NT2/D1 (cell line): Measurements from ENCODE around the gene EFS.

Source experiments
- SUZ12 ChIP-seq: IDR thresholded peaks from 2 replicates; pipeline ENCODE4 v1.6.1; 2011; ENCODE audit not compliant: insufficient read length, insufficient read depth; ENCODE audit errors: extremely low read depth
- YY1 ChIP-seq: IDR thresholded peaks from 2 replicates; pipeline ENCODE4 v1.6.1; 2011; ENCODE audit not compliant: insufficient read length, insufficient read depth
- ZNF274 ChIP-seq: IDR thresholded peaks from 2 replicates; pipeline ENCODE4 v1.6.1; 2011; ENCODE audit warnings: mild to moderate bottlenecking, low read depth, low read length

DNA sequence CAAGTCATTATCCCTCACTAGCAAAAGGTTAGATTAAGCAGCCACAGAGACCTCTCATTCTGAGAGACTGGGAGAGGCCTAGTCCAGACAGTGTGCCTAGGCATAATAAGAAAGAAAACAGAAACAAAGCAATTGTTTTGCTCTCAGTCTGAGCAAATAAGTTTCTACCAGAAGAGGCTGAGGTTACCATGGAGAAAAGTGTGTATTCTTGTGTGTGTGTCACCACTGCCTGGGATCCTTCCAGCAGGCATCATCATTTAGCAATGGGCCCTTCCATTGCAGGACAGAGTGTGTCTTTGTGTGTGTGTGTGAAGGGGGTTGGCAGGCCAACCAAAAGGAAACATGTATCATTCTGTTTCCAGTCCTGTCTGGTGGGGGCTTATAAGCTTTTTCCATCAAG lies 3.7 kb downstream of the EFS start:
- TF ChIP-seq YY1, result no peak
- TF ChIP-seq SUZ12, result no peak
- TF ChIP-seq ZNF274, result no peak
